ENCODE results near the gene UBIAD1.
"Not testable (repeated sequence)": the region's sequence is repeated elsewhere in the genome, so short reads cannot be mapped to it uniquely, and the experiment has no call there.

The UBIAD1 gene

DNA sequence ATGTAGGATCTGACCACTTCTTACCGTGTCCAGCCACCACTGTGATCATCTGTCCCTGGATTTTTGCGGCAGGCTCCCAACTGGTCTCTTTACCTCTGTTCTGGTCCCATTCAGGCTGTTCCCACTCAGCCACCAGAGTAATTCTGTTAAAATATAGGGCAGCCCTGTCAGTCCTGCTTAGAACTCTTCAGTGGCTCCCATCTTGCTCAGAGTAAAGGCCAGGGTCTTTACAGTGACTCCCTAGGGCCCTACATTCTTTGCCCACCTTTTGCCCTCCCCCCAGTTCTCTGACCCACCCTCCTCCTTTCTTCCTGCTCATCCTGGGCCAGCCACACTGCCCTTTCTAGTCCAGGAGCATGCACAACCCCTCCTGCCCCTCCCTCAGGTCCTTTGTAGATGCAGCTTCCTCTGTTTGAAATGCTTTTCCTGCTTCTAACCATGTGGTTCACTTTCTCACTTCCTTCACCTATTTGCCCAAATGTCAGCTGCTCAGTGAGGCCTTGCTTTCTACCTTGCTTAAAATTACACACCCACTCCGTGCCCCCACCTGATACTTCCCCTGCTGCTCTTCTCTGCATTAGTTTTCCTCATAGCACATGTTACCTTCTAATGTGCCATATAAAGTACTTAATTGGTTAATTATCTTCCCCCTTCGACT is 7.8 kb downstream of the UBIAD1 start:
- peak; percentile 11 for DNase-seq

DNA sequence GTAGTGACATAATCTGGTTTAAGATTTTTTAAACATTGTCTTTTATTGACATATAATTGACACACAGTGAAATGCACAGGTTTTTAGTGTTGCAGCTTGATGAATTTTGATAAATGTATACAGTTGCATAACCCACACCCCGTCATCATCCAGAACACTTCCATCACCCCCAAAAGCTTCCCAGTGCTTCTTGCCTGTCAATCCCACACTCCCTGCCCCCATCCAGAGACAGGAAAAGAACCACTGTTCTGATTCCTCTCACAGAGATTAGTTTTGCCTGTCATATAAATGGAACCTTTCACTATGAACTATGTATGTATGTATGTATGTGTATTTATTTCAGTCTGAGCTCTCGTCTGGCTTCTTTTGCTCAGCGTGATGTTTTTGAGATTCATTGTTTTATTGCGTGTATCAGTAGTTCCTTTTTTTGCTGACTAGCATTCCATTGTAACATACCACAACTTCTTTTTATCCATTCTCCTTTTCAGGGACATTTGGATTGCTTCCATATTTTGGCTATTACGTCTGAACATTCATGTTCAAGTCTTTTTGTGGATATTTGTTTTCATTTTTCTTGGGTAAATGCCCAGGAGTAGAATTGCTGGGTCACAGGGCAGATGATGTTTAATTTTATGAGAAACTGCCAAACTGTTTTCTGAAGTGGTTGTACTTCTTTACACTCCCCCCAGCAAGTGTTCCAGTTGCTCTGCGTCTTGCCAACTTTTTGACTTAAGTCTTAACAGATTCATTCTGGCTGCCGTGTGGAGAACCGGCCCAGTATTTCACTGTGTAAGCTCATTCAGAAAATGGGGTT is 8.7 kb downstream of the UBIAD1 start:
- DNase-seq = no peak

DNA sequence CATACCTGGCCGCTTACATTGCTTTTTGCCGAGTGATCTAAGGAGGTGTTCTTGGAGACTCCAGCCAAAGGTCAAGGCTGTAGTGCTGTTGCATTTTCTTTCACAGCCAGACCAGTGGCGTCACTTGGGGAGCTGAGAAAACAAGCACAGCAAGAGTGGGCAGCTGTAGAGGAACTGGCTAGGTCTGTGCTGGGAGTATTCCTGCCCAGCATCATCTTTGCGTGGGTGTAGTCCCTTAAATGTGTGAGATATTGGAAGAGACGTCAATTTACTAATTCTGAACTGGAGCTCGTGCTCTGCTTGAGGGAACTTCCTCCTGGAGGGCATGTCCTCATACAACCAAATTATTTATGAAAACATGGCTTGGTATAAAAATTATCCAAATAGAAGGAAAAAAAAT is 10.2 kb downstream of the UBIAD1 start:
- DNase-seq = no peak

DNA sequence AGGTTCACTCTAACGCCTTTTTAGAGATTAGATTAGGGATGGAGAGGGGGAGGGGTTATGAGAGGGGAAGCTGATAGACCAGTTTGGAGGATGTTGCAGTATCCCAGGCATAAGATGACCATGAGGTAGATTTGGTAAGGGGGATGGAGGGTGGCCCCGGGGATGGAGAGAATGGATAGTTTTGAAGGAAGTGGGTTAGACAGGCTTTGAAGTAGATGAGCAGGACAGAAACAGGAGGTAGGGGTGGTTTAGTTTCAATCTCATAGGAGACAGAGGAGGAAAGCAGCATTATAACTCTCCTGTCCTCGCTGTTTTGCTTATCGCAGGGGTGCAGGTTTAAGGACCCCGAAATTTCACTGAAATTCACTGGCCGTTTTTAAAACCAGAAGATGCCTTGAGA is 11.8 kb downstream of the UBIAD1 start:
- no peak for DNase-seq

GRCh38 chr1:11285883-11286734 is 13.1 kb downstream of the UBIAD1 start:
- DNase-seq = no peak

DNA sequence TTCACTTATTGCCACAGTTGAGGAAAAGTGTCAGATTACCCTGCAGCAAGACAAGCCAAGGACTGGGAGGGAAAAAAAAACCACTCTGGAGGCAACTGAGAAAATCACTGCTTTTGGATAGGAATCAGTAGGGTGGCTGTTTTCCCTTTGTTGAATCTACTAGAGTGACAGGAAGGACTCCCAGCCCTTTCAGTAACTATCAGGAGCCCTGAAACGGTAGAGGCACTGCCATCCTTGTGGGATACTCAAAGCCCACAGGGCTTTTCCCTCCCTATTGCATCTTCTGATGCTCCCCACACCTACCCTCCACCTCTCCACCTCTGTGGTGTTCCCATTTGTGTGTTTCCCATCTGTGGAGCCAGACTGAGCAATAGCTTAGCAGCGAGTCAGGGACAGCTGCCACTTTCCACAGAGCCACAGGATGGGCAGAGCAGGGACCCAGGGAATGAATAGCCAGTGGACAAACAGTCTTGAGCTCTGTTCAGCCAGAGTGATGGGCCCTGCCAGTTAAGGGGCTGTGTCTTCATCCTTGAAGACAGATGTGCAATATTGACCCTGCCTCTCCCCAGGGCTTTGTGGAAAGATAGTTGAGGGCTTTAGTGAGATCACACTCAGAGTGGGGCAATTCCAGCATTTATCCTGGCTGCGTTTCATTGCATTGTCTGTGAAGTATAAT is 13.9 kb downstream of the UBIAD1 start:
- DNase-seq = no peak

GRCh38 chr1:11289064-11289463 is 16.1 kb downstream of the UBIAD1 start:
- no peak for DNase-seq

DNA sequence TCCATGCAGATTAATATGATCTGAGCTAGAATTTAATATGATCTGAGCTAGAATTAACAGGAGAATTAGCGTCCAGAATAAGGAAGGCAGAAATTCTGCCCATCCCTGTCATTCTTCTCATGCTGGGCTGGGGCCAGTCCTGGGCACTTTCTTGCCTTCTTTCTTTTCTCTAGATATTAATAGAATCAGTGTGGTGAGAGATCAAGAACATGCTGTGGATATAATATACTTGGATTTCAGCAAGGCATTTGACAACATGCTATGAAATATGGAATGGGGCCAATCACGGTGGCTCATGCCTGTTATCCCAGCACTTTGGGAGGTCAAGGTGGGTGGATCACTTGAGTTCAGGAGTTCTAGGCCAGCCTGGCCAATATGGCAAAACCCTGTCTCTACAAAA is 18.1 kb downstream of the UBIAD1 start:
- no peak for DNase-seq

- DNase-seq = no peak
These were observed 20.9 kb downstream of the UBIAD1 start for GRCh38 chr1:11293856-11294255.

DNA sequence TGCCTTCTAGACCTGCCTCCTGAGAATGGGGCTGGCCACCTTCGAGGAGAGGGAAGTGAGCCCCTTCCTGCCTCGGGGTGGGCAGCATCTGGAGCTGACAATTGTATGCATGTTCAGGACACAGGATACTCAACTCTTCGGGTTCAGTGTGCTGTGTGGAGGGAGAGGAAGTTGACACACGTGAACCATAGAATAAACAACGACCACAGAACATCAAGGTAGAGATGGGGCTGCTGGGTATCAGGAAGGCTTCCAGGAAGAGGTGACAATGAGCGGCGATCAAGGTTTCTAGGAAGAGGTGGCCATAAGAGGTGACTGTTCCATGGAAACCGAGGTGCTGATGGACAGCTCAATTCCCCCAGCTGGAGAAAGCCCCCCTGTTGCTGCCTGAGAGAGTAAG is 22.0 kb downstream of the UBIAD1 start:
- DNase-seq = no peak

DNA sequence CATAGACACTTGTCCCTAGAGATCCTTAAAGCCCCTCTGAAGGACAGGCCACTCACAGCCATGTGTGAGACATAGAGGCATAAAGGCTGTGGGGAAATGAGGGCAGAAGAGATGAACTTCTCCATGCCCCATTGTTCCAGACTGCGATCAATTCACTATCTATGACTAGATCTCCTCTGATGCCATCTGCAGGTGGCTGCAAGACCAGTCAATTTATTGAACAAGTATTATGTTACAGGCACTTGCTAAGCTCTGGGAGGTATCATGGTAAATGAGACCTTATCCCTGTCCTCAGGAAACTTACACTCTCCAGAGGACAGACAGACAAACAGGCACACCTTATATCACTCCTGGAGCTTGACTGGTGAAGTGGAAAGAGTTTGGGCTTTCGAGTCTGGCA is 22.9 kb downstream of the UBIAD1 start:
- DNase-seq = no peak

GRCh38 chr1:11297774-11298173 is 24.8 kb downstream of the UBIAD1 start:
- not testable (repeated sequence) for DNase-seq

DNA sequence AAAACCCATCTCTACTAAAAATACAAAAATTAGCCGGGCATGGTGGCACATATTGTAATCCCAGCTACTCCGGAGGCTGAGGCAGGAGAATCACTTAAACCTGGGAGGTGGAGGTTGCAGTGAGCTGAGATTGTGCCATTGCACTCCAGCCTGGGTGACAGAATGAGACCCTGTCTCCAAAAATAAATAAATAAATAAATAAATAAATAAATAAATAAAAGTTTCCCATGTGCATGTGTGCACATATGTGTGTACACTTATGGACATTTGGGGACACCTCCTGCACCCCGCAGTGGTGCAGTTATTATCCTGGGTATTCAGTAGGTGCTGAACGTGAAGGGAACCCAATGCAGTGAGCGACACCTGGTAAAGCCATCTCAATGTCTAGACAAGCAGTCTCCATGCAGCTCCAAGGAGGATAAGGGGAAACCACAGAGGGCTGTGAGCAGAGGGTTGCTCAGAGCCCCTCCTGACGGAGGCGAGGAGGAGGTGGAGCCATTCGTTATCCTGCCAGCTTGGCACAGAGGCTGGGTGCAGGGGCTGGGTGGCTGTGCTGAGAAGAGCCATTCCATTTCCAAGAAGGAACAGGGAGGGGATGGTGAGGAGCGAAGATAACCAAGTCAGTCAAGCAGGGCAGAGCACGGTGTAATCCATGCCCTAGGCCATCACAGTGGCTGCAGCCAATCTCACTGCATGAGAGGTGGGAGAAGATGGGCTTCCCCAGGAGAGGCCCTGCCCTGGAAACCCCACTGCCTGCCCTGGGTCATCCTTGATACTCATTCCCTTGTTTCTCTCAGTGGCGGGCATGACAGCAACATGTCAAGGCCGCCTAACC is 25.6 kb downstream of the UBIAD1 start:
- no peak for DNase-seq

- no peak for DNase-seq
These were observed 26.2 kb downstream of the UBIAD1 start for GRCh38 chr1:11299225-11299574.

DNA sequence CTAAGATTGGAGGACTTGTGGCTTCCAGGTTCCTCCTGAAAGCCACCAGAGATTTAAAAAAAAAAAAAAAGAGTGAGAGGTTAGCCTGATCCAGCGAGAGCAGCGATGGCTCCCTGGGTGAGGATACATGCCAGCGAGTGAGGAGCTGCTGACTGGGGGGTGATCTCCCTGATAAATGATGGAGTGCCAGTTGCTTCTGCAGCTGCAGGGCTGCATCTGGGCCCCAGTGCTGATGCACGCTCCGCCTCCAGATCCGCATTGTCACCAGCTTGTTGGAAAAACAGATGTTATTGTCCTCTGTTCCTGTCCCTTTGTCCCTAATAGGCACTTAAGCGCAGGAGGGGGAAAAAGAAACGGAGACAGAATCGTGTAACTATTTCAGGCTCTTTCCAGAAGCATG is 28.6 kb downstream of the UBIAD1 start:
- no peak for DNase-seq

GRCh38 chr1:11302366-11302765 is 29.4 kb downstream of the UBIAD1 start:
- no peak for DNase-seq

GRCh38 chr1:11305516-11305915 is 32.5 kb downstream of the UBIAD1 start:
- not testable (repeated sequence) for DNase-seq

DNA sequence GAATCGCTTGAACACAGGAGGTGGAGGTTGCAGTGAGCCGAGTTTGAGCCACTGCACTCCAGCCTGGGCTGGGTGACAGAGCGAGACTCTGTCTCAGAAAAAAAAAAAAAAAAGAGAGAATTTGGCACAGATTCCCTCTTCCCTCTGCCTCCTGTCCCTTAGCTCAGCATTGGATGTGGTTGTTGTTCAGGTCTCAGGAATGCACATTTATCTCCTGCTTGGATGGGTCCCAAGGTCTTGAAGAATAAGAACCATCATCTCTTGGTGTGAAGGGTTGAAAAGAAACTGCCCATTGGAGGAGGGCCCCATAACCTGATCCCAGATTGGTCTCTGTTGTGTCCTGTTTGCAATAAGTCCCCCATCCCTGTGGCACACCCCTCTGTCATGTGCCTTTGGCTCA is 34.9 kb downstream of the UBIAD1 start:
- DNase-seq = no peak

DNA sequence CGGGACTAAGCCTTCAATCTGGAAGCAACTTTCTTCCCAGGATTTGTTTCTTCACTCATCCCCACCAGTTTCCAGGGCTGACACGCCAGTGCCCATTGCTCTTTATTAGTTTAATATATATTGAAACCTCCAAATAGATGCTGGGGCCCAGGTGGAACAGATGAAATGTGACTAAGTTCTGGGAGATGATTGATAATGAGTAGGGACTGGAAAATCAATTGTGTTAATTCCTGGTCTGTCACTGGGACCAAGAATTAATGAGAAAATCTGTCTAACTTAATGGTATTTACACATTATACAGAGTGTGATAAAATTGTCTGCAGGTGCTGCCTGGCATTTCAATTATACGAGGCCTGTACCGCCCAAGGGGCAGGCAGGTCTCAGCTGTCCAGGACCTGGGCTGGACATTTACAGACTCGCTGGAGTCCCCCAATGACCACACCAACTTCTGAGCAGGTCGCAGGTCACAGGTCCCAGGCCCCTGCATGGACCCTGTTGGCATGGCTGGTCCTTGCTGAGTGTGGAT is 35.8 kb downstream of the UBIAD1 start:
- no peak for DNase-seq

DNA sequence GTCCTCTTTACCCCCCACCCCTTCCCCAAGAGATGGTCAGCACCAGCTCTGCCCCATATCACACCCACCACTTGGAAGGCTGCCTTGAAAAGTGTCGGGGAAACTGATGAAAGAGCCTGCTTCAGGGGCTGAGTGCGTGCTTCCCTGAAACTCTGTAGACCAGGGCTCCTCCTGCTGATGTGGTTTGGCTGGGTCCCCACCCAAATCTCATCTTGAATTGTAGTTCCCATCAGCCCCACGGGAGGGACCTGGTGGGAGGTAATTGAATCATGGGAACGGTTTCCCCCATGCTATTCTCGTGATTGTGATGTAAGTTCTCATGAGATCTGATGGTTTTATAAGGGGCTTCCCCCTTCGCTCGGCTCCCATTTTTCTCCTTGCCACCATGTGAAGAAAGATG is 36.4 kb downstream of the UBIAD1 start:
- DNase-seq = no peak

- DNase-seq = no peak
These were observed 39.1 kb downstream of the UBIAD1 start for GRCh38 chr1:11311816-11312755.

All from activated gamma-delta T cell treated with Interleukin-2 at 50 U/mL for 16 hours (primary cell).